Psoas muscle (tissue), 8 donors: Measurements from ENCODE around the gene MPHOSPH9. TPM values are rescaled to one million over a fixed set of nuclear protein-coding genes. Genes with fewer than 3 reads are reported as not detected.

Experiments used
- ATAC-seq, 4 donors: fragments of 200-7000 bp; cut with Tn5 transposase; one replicate each; pipeline ENCODE4 v1.9.1; 2020; ENCODE audit warnings: moderate library complexity in 3 of 4, mild to moderate bottlenecking in 2 of 4
- DNase-seq, 2 donors: peaks; one replicate each; pipeline ENCODE4 v3.0.0-alpha.2; 2020
- H3K27ac ChIP-seq: fragments of 200-600 bp; one replicate; pipeline ENCODE4 v1.8.0; 2022
- H3K27me3 ChIP-seq, 3 donors: fragments of 200-600 bp in 1 of 3; one replicate each; pipeline versions ENCODE4 v1.6.1 to v1.8.0; 2013 to 2022; ENCODE audit warnings: low read length in 2 of 3, mild to moderate bottlenecking in 2 of 3, moderate library complexity in 1 of 3; ENCODE audit not compliant: insufficient read depth in 3 of 3
- H3K36me3 ChIP-seq, 2 donors: fragments of 200-600 bp in 1 of 2; one replicate each; pipeline versions ENCODE4 v1.6.1 to v1.8.0; 2013 to 2022; ENCODE audit warnings: low read depth in 1 of 2, mild to moderate bottlenecking in 1 of 2, moderate library complexity in 1 of 2; ENCODE audit not compliant: insufficient read depth in 1 of 2
- H3K4me1 ChIP-seq: fragments of 200-600 bp; one replicate; pipeline ENCODE4 v1.8.0; 2022
- H3K4me3 ChIP-seq: fragments of 200-600 bp; one replicate; pipeline ENCODE4 v1.8.0; 2022; ENCODE audit warnings: mild to moderate bottlenecking
- H3K9me3 ChIP-seq: fragments of 200-600 bp; one replicate; pipeline ENCODE4 v1.8.0; 2022
- WGBS, 3 donors: extraction: QIAGEN DNeasy Blood & Tissue Kit; methylation state at CpG; one replicate each; pipeline versions ENCODE4 v1.1.6 to v1.1.7; 2013; 5-methylcytosine and 5-hydroxymethylcytosine counted together
- intact Hi-C, 2 donors: fragments of 100-400 bp; cut with DNase I; formaldehyde crosslinking; loops; one replicate each; pipeline versions ENCODE4 v1.11.0 to v1.14.2; 2022
- polyA plus RNA-seq, 3 donors: library from polyadenylated mRNA; stranded (reverse); fragments of 200-250 nt; gene quantifications; one replicate each; pipeline ENCODE4 v1.2.3, GENCODE V29; 2013
- total RNA-seq, 4 donors: library from RNA; stranded (reverse); fragmentation: NEBNext Ultra II Directional in 2 of 4; extraction: Animal tissue kit (Norgen Biotek cat#: 25700) in 2 of 4; gene quantifications; one replicate each; pipeline versions ENCODE4 v1.2.1 to v1.2.4, GENCODE V29; 2021 to 2023
- TF ChIP-seq, protein P1 (sequence below): fragments of 200-600 bp; IDR thresholded peaks from one replicate; pipeline ENCODE4 v1.8.0; 2022; ENCODE audit warnings: antibody characterized with exemption
- donor health status: healthy with polysubstance abuse.
- donor health status: DM: no; HTN: no; CAD: no; lungs with moderate emphysema.
- donor health status: Bipolar disorder and iron deficiency.
- donor health status: healthy.
- donor health status: DM: yes; HTN: yes; CAD: no.
- donor health status: DM: no; HTN: no; CAD: no.
- donor health status: DM: no; HTN: no; CAD: no.
- donor health status: DM: yes; HTN: yes; CAD: no.

MPHOSPH9 gene
- total and polyA plus RNA-seq, 7 donors = 3.2 to 14.4 (median 8.7) TPM

DNA sequence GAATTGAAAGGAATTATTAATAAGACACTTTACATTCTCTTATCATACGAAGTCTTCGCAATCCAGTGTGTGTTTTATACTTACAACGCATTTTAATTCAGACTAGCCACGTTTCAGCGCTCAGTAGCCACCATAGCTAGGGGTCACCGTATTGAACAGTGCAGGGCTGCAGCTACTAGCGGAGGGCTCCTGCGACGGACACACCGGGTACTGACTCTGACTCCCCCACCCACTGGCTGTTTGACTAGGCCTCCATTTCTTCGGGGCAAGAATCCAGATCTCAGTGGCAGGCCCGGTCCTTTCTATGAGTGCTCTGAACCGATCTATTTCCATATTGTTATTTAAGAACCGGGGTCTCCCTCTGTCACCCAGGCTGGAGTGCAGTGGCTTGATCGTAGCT is 40.2 kb upstream of the MPHOSPH9 start:
- DNase-seq = no peak
- Histone ChIP-seq H3K4me3 (no peak overlapping the region), H3K9me3 (no peaks in the 10 kb centered on the region), H3K27ac (no peak overlapping the region), H3K27me3 (no peaks in the 10 kb centered on the region), H3K4me1 (peaks cover 21% of the 10 kb centered on the region), H3K36me3 (no peaks in the 10 kb centered on the region)
- WGBS, 3 donors = 84 to 91% (median 85%) methylated on average over 15 of the region's 15 CpGs
- intact Hi-C loops = no loop called here
- ATAC-seq = no peak
- TF ChIP-seq, protein P1, sequence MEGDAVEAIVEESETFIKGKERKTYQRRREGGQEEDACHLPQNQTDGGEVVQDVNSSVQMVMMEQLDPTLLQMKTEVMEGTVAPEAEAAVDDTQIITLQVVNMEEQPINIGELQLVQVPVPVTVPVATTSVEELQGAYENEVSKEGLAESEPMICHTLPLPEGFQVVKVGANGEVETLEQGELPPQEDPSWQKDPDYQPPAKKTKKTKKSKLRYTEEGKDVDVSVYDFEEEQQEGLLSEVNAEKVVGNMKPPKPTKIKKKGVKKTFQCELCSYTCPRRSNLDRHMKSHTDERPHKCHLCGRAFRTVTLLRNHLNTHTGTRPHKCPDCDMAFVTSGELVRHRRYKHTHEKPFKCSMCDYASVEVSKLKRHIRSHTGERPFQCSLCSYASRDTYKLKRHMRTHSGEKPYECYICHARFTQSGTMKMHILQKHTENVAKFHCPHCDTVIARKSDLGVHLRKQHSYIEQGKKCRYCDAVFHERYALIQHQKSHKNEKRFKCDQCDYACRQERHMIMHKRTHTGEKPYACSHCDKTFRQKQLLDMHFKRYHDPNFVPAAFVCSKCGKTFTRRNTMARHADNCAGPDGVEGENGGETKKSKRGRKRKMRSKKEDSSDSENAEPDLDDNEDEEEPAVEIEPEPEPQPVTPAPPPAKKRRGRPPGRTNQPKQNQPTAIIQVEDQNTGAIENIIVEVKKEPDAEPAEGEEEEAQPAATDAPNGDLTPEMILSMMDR = no peak

DNA sequence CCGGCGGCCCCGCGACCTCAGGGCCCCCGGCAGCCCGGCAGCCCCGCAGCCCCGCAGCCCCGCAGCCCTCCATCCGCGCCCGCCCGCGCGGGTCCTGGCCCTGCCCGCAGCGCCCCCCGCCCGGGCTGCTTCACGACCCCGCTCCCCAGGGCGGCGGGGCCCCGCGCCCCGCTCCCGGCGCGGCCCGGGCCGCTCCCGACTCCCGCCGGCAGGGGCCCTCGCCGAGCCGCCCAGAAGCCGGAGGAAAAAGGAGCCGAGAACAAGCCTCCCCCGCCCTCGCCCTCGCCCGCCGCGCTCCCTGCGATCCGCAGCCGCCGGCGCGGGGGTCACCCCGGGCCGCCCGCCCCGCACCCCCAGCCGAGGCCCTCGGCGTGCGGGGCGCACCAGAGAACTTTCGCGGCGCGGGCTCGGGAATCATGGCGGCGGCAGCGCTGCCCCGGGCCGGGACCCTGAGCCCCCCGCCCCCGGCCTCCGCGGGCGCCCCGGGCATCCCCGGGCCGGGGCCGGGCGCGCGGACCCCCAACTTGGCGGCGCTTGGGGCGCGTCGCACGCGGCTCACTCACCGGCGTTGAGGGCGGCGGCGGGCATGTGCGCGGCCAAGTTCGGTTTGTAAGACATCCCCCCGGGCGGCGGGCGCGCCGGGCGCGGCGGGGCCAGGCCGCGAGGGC is 38.2 kb upstream of the MPHOSPH9 start:
- ATAC-seq = peak; percentile 63 to 84 (median 79)
- Histone ChIP-seq H3K9me3 (no peaks in the 10 kb centered on the region), H3K27ac (peak overlapping the region; percentile 69), H3K36me3 (peaks cover 0 to 9% of the 10 kb centered on the region in 2 donors), H3K4me1 (peaks cover 27% of the 10 kb centered on the region), H3K4me3 (peak overlapping the region; percentile 62), H3K27me3 (no peaks in the 10 kb centered on the region)
- WGBS, 3 donors = 0 to 1% (median 1%) methylated on average over 57 to 108 of the region's 108 CpGs
- TF ChIP-seq, protein P1 = peak; percentile 73
- DNase-seq = peak; percentile 82 to 89
- intact Hi-C loops = loop anchor here in 1 of 2 donors (2.0 kb wide), 1 partner anchor 330 kb away; no protein-coding TSS in a partner anchor

GRCh38 chr12:123270214-123271000 is 37.5 kb upstream of the MPHOSPH9 start:
- Histone ChIP-seq H3K9me3 (no peaks in the 10 kb centered on the region), H3K4me3 (peak overlapping the region; percentile 62), H3K27ac (peak overlapping the region; percentile 44), H3K4me1 (peaks cover 27% of the 10 kb centered on the region), H3K27me3 (no peaks in the 10 kb centered on the region), H3K36me3 (peaks cover 0 to 12% of the 10 kb centered on the region in 2 donors)
- ATAC-seq = peak in 1 of 4 donors; percentile 14
- WGBS, 3 donors = 1 to 4% (median 2%) methylated on average over 42 to 51 of the region's 51 CpGs
- intact Hi-C loops = loop anchor here in 1 of 2 donors (2.0 kb wide), 1 partner anchor 330 kb away; no protein-coding TSS in a partner anchor
- TF ChIP-seq, protein P1 = no peak
- peak; percentile 33 to 59 for DNase-seq

DNA sequence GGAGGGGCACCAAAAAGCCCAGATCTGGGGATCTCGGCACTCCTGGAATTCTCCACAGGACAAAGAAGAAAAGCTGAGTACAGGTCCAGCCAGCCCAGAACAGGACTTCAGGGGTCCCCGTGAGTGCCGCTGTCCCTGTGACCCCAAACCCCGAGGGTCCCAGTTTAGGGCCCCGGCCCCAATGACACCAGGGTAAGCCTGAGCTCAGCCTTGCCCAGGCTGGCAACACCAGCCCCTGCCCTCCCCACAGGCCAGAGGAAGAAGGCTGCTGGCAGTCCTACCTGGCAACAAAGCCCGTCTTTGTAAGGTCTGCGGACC is 36.9 kb upstream of the MPHOSPH9 start:
- intact Hi-C loops = loop anchor here in 1 of 2 donors (2.0 to 5.0 kb wide), 2 partner anchors 312 to 331 kb away; partner anchors contain the start of gene TMED2
- Histone ChIP-seq H3K9me3 (no peaks in the 10 kb centered on the region), H3K4me3 (peak overlapping the region; percentile 62), H3K4me1 (peaks cover 27% of the 10 kb centered on the region), H3K27ac (peak overlapping the region; percentile 44), H3K36me3 (peaks cover 0 to 17% of the 10 kb centered on the region in 2 donors), H3K27me3 (no peaks in the 10 kb centered on the region)
- DNase-seq (no peak), ATAC-seq (no peak)
- WGBS, 3 donors = 7 to 13% (median 12%) methylated on average over 7 of the region's 7 CpGs
- TF ChIP-seq, protein P1 = no peak
